Activated naive CD8-positive, alpha-beta T cell treated with anti-CD3 and anti-CD28 coated beads, Interleukin-2, amount 10 ng/mL, durations not matched to agents 7 days and 5 days (primary cell): ENCODE results near the gene SPDYE4. TPM values are rescaled to one million over a fixed set of nuclear protein-coding genes. Genes with fewer than 3 reads are reported as not detected.

ENCODE experiments used
- ATAC-seq: fragments of 150-1000 bp; cut with Tn5 transposase; one replicate; pipeline ENCODE4 v1.10.0; 2021; ENCODE audit warnings: low read depth, moderate library complexity
- POLR2A ChIA-PET: fragments of 350-600 bp; sonication (Branson Sonifier 250); formaldehyde crosslinking; loops from one replicate; lab custom pipeline; 2021; ENCODE audit warnings: antibody characterized with exemption; lab: Charles Lee
- DNase-seq: peaks from one replicate; pipeline ENCODE4 v3.0.0; 2021
- H3K27ac Mint-ChIP-seq: one replicate; pipeline ENCODE4 v1.8.0; 2022; ENCODE audit warnings: mild to moderate bottlenecking, mixed read lengths
- H3K27me3 Mint-ChIP-seq: one replicate; pipeline ENCODE4 v1.8.0; 2022; ENCODE audit warnings: mild to moderate bottlenecking, moderate library complexity, mixed read lengths
- H3K36me3 Mint-ChIP-seq: one replicate; pipeline ENCODE4 v1.8.0; 2021; ENCODE audit warnings: mild to moderate bottlenecking, mixed read lengths
- H3K4me1 Mint-ChIP-seq: one replicate; pipeline ENCODE4 v1.8.0; 2021; ENCODE audit warnings: mixed read lengths
- H3K4me3 Mint-ChIP-seq: one replicate; pipeline ENCODE4 v1.8.0; 2022; ENCODE audit warnings: mild to moderate bottlenecking, moderate library complexity, mixed read lengths
- H3K9me3 Mint-ChIP-seq: one replicate; pipeline ENCODE4 v1.8.0; 2021; ENCODE audit warnings: mixed read lengths
- total RNA-seq, 2 experiments: library from RNA; stranded (reverse); gene quantifications; one replicate each; pipeline ENCODE4 v1.2.3, GENCODE V29; 2021

SPDYE4 gene
- total RNA-seq, 2 experiments from 2014 or later: not detected

DNA sequence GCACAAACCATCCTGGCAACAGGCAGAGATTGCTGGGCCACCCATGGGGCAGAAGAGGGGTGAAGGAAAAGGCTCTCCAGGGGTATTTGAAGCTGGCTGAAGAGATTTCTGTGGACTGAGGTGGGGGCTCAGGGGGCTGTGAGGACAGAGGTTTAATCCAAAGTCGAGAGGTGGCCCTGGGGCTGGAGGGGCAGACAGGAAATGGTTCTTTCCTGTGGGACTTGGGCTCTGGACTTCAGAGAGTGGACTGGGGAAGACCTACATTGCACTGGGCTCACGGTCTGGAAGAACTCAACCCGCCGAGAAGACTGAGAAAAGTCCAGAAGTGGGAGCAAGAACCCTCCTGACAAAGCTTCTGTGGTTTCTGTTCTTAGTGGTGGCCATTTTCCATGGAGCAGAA lies 16.6 kb downstream of the SPDYE4 start:
- POLR2A ChIA-PET: no interaction called here
- H3K27ac Mint-ChIP-seq: no peak overlapping the region
- H3K9me3 Mint-ChIP-seq: no peaks in the 10 kb centered on the region
- DNase-seq (no peak), ATAC-seq (no peak)
- H3K4me1 Mint-ChIP-seq: peaks cover 16% of the 10 kb centered on the region
- peaks cover 10% of the 10 kb centered on the region for H3K27me3 Mint-ChIP-seq
- H3K4me3 Mint-ChIP-seq: no peak overlapping the region
- no peaks in the 10 kb centered on the region for H3K36me3 Mint-ChIP-seq

GRCh38 chr17:8741366-8741765 lies 17.0 kb downstream of the SPDYE4 start:
- ATAC-seq: no peak
- Mint-ChIP-seq H3K4me3 (no peak overlapping the region), H3K27me3 (peaks cover 14% of the 10 kb centered on the region), H3K27ac (no peak overlapping the region), H3K4me1 (peaks cover 14% of the 10 kb centered on the region), H3K9me3 (no peaks in the 10 kb centered on the region), H3K36me3 (no peaks in the 10 kb centered on the region)
- no peak for DNase-seq
- POLR2A ChIA-PET: interaction anchor here (1.1 kb wide), 1 partner anchor 358 kb away, joined by 4 read pairs; no protein-coding TSS in a partner anchor

DNA sequence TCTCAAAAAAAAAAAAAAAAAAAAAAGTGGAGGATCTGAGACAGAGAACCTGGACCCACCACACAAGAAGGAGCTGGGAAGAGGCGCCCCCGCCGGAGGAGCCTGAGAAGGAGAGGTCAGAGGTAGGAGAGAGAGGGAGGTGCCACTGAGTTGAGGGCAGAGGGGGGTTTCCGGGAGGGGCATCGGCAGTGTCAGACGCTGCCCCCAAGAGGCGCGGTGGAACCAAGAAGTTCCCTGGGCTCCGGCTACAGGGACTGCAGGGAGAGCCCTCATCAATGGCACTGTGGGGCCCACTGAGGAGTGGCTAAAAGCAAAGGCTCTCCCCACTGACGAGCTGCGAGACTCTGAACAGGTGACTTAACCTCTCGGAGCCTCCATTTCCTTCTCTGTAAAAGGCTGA lies 17.9 kb downstream of the SPDYE4 start:
- DNase-seq: peak; percentile 67
- H3K4me3 Mint-ChIP-seq: peak overlapping the region; percentile 83
- no peaks in the 10 kb centered on the region for H3K9me3 Mint-ChIP-seq
- POLR2A ChIA-PET: interaction anchor here (0.6 to 1.1 kb wide), 3 partner anchors 113 to 357 kb away, joined by 3 to 5 read pairs (median 4); no protein-coding TSS in a partner anchor
- H3K27me3 Mint-ChIP-seq: peaks cover 15% of the 10 kb centered on the region
- H3K4me1 Mint-ChIP-seq: peaks cover 10% of the 10 kb centered on the region
- ATAC-seq: peak; percentile 67
- H3K36me3 Mint-ChIP-seq: no peaks in the 10 kb centered on the region
- H3K27ac Mint-ChIP-seq: peak overlapping the region; percentile 91

DNA sequence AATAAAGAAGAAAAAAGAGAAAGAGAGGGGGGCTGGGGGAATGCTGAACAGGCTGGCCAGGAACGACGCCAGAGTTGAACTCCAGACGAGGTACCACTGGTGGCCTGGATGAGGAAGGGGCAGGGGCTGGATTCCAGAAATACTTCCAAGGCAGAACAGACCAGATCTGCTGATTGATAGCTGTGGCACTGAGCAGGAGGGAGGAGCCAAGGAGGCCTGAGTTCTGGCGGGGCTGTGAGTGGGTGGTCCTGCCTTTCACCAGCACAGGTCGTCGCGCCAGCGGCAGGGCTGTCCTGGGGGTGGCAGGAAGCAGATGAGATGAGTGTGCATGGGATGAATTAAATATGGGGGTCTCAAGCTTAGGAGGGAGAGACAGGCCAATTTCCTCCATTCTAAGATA lies 19.2 kb downstream of the SPDYE4 start:
- H3K27ac Mint-ChIP-seq: no peak overlapping the region
- H3K9me3 Mint-ChIP-seq: no peaks in the 10 kb centered on the region
- no peak for DNase-seq
- POLR2A ChIA-PET: no interaction called here
- H3K4me1 Mint-ChIP-seq: peaks cover 9% of the 10 kb centered on the region
- ATAC-seq: no peak
- no peak overlapping the region for H3K4me3 Mint-ChIP-seq
- H3K36me3 Mint-ChIP-seq: no peaks in the 10 kb centered on the region
- peaks cover 15% of the 10 kb centered on the region for H3K27me3 Mint-ChIP-seq

DNA sequence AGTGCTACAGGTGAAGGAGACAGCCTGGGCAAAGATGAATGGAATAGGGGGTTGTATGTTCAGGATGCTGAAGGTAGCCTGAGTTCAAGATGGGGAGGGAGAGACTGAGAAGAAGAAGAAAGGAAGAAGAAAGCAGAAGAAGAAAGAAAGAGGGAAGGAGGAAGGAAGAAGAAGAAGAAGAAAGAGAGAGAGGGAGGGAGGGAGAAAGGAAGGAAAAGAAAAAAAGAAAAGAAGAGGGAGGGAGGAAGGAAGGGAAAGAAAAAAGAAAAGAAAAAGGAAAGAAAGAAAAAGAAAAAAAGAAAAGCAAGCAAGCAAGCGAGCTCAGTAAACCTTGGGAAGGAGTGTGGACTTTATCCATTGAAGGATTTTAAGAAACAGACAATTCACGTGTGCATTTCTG lies 21.6 kb downstream of the SPDYE4 start:
- ATAC-seq: no peak
- no peak for DNase-seq
- no peaks in the 10 kb centered on the region for H3K36me3 Mint-ChIP-seq
- H3K4me3 Mint-ChIP-seq: no peak overlapping the region
- H3K27me3 Mint-ChIP-seq: peaks cover 22% of the 10 kb centered on the region
- H3K4me1 Mint-ChIP-seq: peaks cover 9% of the 10 kb centered on the region
- POLR2A ChIA-PET: no interaction called here
- H3K9me3 Mint-ChIP-seq: no peaks in the 10 kb centered on the region
- no peak overlapping the region for H3K27ac Mint-ChIP-seq

DNA sequence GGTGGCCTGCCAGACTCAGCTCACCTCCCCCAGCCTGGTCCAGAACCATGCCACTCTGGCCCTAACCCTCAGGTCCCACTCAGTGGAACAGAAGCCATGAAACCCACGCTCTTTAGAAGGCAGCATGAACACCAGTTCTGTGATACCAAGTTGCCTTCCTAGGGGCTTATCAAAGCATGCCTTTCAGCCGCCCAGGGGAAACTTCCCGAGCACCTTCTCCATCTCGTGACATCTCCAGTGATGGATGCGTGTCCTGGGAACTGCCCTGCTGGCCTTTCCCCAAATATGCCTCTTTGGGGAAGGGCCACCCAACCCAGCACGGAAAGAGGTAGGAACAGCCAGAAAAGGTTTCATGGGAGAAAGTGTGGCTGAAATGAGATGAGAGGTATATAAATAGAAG lies 22.0 kb downstream of the SPDYE4 start:
- Mint-ChIP-seq H3K4me3 (no peak overlapping the region), H3K27me3 (peaks cover 23% of the 10 kb centered on the region), H3K9me3 (no peaks in the 10 kb centered on the region), H3K27ac (no peak overlapping the region), H3K36me3 (no peaks in the 10 kb centered on the region), H3K4me1 (peaks cover 9% of the 10 kb centered on the region)
- ATAC-seq: no peak
- POLR2A ChIA-PET: no interaction called here
- no peak for DNase-seq

GRCh38 chr17:8735336-8735939 lies 22.9 kb downstream of the SPDYE4 start:
- Mint-ChIP-seq H3K27me3 (peaks cover 24% of the 10 kb centered on the region), H3K36me3 (no peaks in the 10 kb centered on the region), H3K27ac (no peak overlapping the region), H3K4me3 (no peak overlapping the region), H3K4me1 (peaks cover 5% of the 10 kb centered on the region), H3K9me3 (no peaks in the 10 kb centered on the region)
- DNase-seq (no peak), ATAC-seq (no peak)
- POLR2A ChIA-PET: no interaction called here

GRCh38 chr17:8734876-8735275 lies 23.5 kb downstream of the SPDYE4 start:
- ATAC-seq (no peak), DNase-seq (no peak)
- POLR2A ChIA-PET: no interaction called here
- peaks cover 2% of the 10 kb centered on the region for H3K4me1 Mint-ChIP-seq
- H3K27ac Mint-ChIP-seq: no peak overlapping the region
- no peaks in the 10 kb centered on the region for H3K9me3 Mint-ChIP-seq
- H3K36me3 Mint-ChIP-seq: no peaks in the 10 kb centered on the region
- no peak overlapping the region for H3K4me3 Mint-ChIP-seq
- H3K27me3 Mint-ChIP-seq: peaks cover 24% of the 10 kb centered on the region

DNA sequence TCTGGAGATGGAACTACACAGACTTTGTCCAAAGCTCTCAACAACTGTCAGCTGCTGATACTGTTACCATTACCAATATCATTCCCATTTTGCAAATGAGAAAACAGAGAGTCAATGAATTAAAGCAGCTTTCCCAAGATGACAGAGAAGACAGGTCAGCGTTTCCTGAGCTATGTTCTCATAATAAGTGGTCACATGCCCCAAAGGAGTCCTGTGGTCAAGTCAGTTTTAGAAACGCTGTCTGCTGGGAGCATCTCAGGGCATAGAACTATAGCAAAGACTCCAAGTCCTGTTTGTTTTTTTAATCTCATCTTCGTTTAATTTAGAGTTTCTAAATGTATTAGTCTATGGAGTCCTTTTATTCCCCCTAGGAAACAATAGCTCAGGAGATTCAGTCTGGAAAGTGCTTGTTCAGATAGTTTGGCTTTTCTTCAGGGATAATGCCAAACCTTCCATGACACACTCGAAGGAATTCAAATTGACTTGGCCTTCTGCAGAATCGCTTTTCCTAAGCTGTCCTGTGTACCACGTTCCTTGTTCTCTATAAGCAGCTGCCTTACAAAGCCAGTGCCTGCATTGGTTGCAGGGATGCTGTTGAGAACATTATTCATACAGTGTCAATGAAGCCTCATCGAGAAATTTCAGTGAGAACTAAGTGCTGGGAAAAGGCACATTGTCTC lies 25.8 kb downstream of the SPDYE4 start:
- H3K4me1 Mint-ChIP-seq: no peaks in the 10 kb centered on the region
- DNase-seq (no peak), ATAC-seq (no peak)
- peaks cover 15% of the 10 kb centered on the region for H3K27me3 Mint-ChIP-seq
- POLR2A ChIA-PET: no interaction called here
- no peak overlapping the region for H3K27ac Mint-ChIP-seq
- H3K36me3 Mint-ChIP-seq: no peaks in the 10 kb centered on the region
- H3K4me3 Mint-ChIP-seq: no peak overlapping the region
- no peaks in the 10 kb centered on the region for H3K9me3 Mint-ChIP-seq

GRCh38 chr17:8729860-8730259 lies 28.5 kb downstream of the SPDYE4 start:
- no peak overlapping the region for H3K27ac Mint-ChIP-seq

DNA sequence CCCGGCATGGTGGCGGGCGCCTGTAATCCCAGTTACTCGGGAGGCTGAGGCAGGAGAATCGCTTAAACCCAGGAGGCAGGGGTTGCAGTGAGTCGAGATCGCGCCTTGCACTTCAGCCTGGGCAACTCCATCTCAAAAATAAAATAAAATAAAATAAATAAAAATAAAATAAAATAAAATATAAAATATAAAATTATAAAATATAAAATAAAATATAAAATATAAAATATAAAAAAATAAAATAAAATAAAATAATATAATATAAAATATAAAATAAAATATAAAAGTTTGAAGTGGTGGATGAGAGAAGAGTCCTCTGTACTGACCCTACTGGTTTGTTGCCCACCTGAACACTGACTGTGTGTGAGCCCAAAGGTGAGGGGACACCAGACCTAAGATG lies 28.9 kb downstream of the SPDYE4 start:
- Mint-ChIP-seq H3K36me3 (no peaks in the 10 kb centered on the region), H3K9me3 (no peaks in the 10 kb centered on the region), H3K4me3 (no peak overlapping the region), H3K4me1 (no peaks in the 10 kb centered on the region), H3K27me3 (peaks cover 11% of the 10 kb centered on the region), H3K27ac (no peak overlapping the region)
- ATAC-seq (no peak), DNase-seq (no peak)
- POLR2A ChIA-PET: no interaction called here

More at GRCh38 chr17:8729860-8730259, 28.5 kb downstream of the SPDYE4 start:
- Mint-ChIP-seq H3K4me3 (no peak overlapping the region), H3K4me1 (no peaks in the 10 kb centered on the region), H3K36me3 (no peaks in the 10 kb centered on the region), H3K27me3 (peaks cover 11% of the 10 kb centered on the region), H3K9me3 (no peaks in the 10 kb centered on the region)
- no peak for ATAC-seq
- POLR2A ChIA-PET: no interaction called here
- DNase-seq: no peak

DNA sequence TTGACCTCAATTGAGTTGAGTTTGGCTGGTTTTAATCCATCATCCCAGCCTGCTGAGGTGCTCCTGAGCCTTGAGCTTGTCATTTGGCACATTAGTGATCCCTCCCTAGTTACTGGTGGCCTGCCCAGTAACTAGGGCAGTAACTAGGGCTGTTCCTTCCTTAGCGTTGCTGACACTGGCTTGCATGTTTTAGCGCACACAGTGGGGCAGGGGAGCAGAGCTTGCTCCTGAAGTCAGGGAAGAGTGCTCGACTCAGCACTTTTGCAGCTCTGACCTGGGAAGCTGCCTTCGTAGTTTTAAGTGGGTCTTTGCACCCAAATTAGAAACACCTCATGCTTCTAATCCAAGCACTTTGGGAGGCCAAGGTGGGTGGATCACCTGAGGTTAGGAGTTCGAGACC lies 29.4 kb downstream of the SPDYE4 start:
- POLR2A ChIA-PET: no interaction called here
- H3K9me3 Mint-ChIP-seq: no peaks in the 10 kb centered on the region
- ATAC-seq (no peak), DNase-seq (no peak)
- peaks cover 11% of the 10 kb centered on the region for H3K27me3 Mint-ChIP-seq
- no peaks in the 10 kb centered on the region for H3K4me1 Mint-ChIP-seq
- H3K27ac Mint-ChIP-seq: no peak overlapping the region
- no peaks in the 10 kb centered on the region for H3K36me3 Mint-ChIP-seq
- H3K4me3 Mint-ChIP-seq: no peak overlapping the region

DNA sequence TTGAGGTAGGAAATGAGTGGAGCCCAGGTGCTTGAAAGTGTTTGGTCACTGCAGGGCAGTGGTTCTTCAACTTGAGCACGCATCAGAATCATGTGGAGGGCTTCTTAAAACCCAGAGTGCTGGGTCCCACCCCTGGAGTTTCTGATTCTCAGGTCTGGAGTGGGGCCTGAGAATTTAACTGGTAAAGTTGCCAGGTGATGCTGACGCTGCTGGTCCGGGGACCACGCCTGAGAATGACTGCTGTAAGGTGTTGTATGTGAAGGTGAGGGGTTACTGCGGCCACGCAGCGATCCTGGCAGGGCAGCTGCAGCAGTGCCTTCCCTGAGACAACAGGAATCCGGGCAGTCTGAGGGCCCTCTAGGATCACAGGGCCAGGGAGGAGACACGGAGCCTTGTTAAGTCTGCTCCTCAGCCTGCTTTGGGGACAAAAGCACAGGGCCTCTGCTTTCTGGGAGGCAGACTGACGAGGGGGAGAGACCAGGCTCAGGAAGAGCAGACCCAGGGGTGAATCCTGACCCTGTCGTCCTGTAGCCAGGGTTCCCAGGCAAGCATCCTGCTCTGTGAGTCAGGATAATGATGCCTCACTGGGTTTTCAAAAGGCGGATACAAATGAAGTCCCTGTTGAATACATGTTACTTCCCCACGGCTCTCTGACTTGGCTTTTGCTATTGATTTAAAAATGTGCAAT lies 30.0 kb downstream of the SPDYE4 start:
- H3K27me3 Mint-ChIP-seq: peaks cover 7% of the 10 kb centered on the region
- ATAC-seq (no peak), DNase-seq (no peak)
- no peak overlapping the region for H3K27ac Mint-ChIP-seq
- no peak overlapping the region for H3K4me3 Mint-ChIP-seq
- no peaks in the 10 kb centered on the region for H3K4me1 Mint-ChIP-seq
- no peaks in the 10 kb centered on the region for H3K9me3 Mint-ChIP-seq
- H3K36me3 Mint-ChIP-seq: no peaks in the 10 kb centered on the region
- POLR2A ChIA-PET: no interaction called here
